Colonic mucosa (tissue), 4 donors: Measurements from ENCODE around the gene CHMP4B. TPM values are rescaled to one million over a fixed set of nuclear protein-coding genes. Genes with fewer than 3 reads are reported as not detected.
A peak's percentile ranks its signal among the peaks of the same experiment; 100 is the strongest.

Experiments used
- DNase-seq: peaks from one replicate; pipeline ENCODE4 v3.0.0-alpha.2; 2020
- H3K27ac ChIP-seq: fragments of 200-600 bp; one replicate; pipeline ENCODE4 v1.8.0; 2021
- H3K27me3 ChIP-seq: fragments of 200-600 bp; one replicate; pipeline ENCODE4 v1.8.0; 2021
- H3K36me3 ChIP-seq: fragments of 200-600 bp; one replicate; pipeline ENCODE4 v1.8.0; 2021
- H3K4me1 ChIP-seq: fragments of 200-600 bp; one replicate; pipeline ENCODE4 v1.8.0; 2021; ENCODE audit warnings: mild to moderate bottlenecking
- H3K4me3 ChIP-seq: fragments of 200-600 bp; one replicate; pipeline ENCODE4 v1.8.0; 2021
- H3K9ac ChIP-seq, 2 donors: one replicate each; pipeline ENCODE4 v1.7.0; 2013; ENCODE audit warnings: control low read depth in 2 of 2, low read depth in 2 of 2, low read length in 2 of 2
- H3K9me3 ChIP-seq: fragments of 200-600 bp; one replicate; pipeline ENCODE4 v1.8.0; 2021
- CTCF ChIP-seq: fragments of 200-600 bp; IDR thresholded peaks from one replicate; pipeline ENCODE4 v1.8.0; 2022; ENCODE audit warnings: antibody characterized with exemption, mild to moderate bottlenecking
- intact Hi-C: fragments of 100-400 bp; cut with DNase I; formaldehyde crosslinking; loops from one replicate; pipeline ENCODE4 v1.14.1; 2022
- total RNA-seq, 2 donors: library from RNA; stranded (reverse); fragmentation: NEBNext Ultra II Directional in 1 of 2; extraction: Animal tissue kit (Norgen Biotek cat#: 25700) in 1 of 2; gene quantifications; one replicate each; pipeline ENCODE4 v1.2.1, GENCODE V29; 2021
- donor health status: healthy.
- donor health status: DM: no; HTN: no; CAD: no.
- donor health status: DM: no; HTN: no; CAD: no.

Gene CHMP4B
- total RNA-seq, 2 donors from 2014 or later: 165 to 227 TPM

DNA sequence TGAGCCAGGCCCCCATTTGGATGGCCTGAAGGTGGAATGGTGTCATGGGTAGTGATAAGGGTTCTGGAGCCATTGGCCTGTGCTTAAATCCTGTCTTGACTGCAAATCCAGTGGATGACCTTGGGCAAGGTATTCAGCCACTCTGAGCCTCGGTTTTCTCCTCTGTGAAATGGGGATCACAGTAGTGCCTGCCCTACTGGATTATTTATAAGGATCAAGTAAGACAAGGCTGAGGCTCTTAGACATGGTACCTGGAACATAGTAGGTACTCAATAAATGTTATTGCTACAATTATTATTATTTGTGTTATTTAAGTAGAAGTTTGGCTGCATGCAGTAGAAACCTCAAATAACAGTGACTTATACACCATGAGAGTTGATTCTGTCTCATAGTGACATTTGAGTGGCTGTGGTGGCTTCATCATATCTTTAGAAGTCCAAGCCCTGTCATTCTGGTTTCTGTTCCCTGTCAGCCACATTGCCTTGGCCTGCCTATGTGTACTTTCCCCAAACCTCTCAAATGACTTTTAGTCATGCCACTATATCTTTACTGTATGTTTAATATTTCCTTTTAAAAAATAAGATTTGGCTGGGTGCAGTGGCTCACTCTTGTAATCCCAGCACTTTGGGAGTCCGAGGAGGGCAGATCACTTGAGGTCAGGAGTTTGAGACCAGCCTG is 37.6 kb upstream of the CHMP4B start:
- H3K36me3 ChIP-seq: no peaks in the 10 kb centered on the region
- no peak for DNase-seq
- no peak for TF ChIP-seq CTCF
- H3K27ac ChIP-seq: no peak overlapping the region
- H3K27me3 ChIP-seq: no peaks in the 10 kb centered on the region
- no peak overlapping the region for H3K4me3 ChIP-seq
- intact Hi-C loops: no loop called here
- H3K9ac ChIP-seq: no peak overlapping the region
- H3K9me3 ChIP-seq: no peaks in the 10 kb centered on the region
- H3K4me1 ChIP-seq: no peaks in the 10 kb centered on the region

GRCh38 chr20:33777816-33778215 is 33.3 kb upstream of the CHMP4B start:
- H3K27ac ChIP-seq: no peak overlapping the region
- TF ChIP-seq CTCF: no peak

DNA sequence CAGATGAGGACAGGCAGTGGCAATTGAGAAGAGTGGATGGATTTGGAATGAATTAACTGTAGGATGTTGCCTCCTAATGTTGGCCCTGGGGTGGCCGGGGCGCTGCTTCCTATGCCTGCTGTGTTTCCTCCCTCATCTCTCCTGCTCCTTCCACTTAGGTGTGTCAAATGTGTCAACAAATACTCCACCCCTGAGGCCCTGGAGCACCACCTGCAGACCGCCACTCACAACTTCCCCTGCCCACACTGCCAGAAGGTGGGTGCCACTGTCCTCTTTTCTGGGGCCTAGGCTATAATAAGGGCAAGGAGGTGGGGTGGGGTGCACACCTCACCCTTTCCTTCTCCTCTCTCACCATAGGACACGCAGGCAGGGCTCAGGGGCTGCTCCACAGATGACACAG is 30.0 kb upstream of the CHMP4B start:
- Histone ChIP-seq H3K4me3 (no peak overlapping the region), H3K36me3 (no peaks in the 10 kb centered on the region), H3K27ac (no peak overlapping the region), H3K9ac (no peak overlapping the region), H3K4me1 (no peaks in the 10 kb centered on the region), H3K9me3 (no peaks in the 10 kb centered on the region), H3K27me3 (no peaks in the 10 kb centered on the region)
- intact Hi-C loops: no loop called here
- no peak for TF ChIP-seq CTCF
- DNase-seq: peak; percentile 36

More at GRCh38 chr20:33777816-33778215, 33.3 kb upstream of the CHMP4B start:
- Histone ChIP-seq H3K9me3 (no peaks in the 10 kb centered on the region), H3K36me3 (no peaks in the 10 kb centered on the region), H3K4me3 (no peak overlapping the region), H3K4me1 (no peaks in the 10 kb centered on the region), H3K9ac (no peak overlapping the region), H3K27me3 (no peaks in the 10 kb centered on the region)
- intact Hi-C loops: no loop called here
- no peak for DNase-seq

DNA sequence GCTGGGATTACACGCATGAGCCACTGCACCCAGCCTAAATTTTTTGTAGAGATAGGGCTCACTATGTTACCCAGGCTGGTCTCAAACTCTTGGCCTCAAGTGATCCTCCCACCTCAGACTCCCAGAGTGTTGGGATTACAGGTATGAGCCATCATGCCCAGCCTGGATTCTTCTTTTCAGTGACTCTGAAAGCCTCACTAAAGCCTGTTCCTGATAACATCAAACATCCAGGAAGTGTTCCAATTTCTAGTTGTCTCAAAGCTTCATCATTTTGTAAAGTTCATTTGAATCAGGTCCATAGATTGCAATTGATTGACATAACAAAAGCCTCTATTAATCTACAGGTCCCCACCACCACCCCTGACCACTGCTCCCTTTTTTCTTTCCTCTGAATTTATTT is 29.2 kb upstream of the CHMP4B start:
- intact Hi-C loops: no loop called here
- H3K9ac ChIP-seq: no peak overlapping the region

DNA sequence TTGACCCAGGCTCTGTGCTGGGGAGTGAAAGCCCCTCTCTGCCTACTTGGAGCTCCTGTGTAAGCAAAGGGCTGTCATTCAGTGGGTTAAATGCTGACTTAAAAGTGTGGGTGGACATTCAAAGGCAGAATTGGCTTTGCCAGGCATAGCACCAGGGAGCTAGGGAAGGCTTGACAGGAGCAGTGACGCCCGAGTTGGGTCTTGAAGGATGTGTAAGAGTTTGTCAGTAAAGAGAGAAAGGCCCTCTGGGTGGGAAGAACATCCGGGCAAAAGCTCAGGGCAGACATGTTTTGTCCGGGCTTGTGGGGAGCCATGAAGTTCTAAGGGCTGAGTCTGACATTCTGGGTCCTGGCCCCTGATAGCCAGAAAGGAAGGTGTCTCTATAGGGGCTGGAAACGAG is 27.9 kb upstream of the CHMP4B start:
- intact Hi-C loops: no loop called here
- no peak for DNase-seq
- H3K4me3 ChIP-seq: no peak overlapping the region
- no peaks in the 10 kb centered on the region for H3K4me1 ChIP-seq
- H3K27me3 ChIP-seq: no peaks in the 10 kb centered on the region
- TF ChIP-seq CTCF: no peak
- H3K9me3 ChIP-seq: no peaks in the 10 kb centered on the region
- H3K27ac ChIP-seq: no peak overlapping the region
- H3K9ac ChIP-seq: no peak overlapping the region
- no peaks in the 10 kb centered on the region for H3K36me3 ChIP-seq

More for the DNA sequence above, 29.2 kb upstream of the CHMP4B start:
- Histone ChIP-seq H3K4me1 (no peaks in the 10 kb centered on the region), H3K9me3 (no peaks in the 10 kb centered on the region), H3K27me3 (no peaks in the 10 kb centered on the region), H3K4me3 (no peak overlapping the region), H3K36me3 (no peaks in the 10 kb centered on the region), H3K27ac (no peak overlapping the region)
- no peak for TF ChIP-seq CTCF
- no peak for DNase-seq
